ENCODE data around the gene FTCDNL1.
A peak's percentile ranks its signal among the peaks of the same experiment; 100 is the strongest.

The FTCDNL1 gene

GRCh38 chr2:199751492-199752120, 99.4 kb downstream of the FTCDNL1 start:
- DNase-seq (ENCODE audit: low read depth, low spot score), result no peak
- Histone ChIP-seq H3K9me3 (ENCODE audit: low read depth, low read length) (no peaks in the 10 kb centered on the region), H3K9ac (ENCODE audit: insufficient read length) (no peak overlapping the region), H3K27ac (no peak overlapping the region), H3K36me3 (ENCODE audit: insufficient read depth, low read length) (no peaks in the 10 kb centered on the region), H3K4me3 (no peak overlapping the region)
- TF ChIP-seq FOXP2 (optimal IDR thresholded peaks at IDR 0.05; ENCODE audit: control extremely low read depth, extremely low read length, insufficient read depth) (no peak), POLR2AphosphoS5 (IDR thresholded peaks at IDR 0.05; ENCODE audit: borderline replicate concordance, low read depth, low read length) (no peak), EZH2 (IDR thresholded peaks at IDR 0.05) (no peak)

DNA sequence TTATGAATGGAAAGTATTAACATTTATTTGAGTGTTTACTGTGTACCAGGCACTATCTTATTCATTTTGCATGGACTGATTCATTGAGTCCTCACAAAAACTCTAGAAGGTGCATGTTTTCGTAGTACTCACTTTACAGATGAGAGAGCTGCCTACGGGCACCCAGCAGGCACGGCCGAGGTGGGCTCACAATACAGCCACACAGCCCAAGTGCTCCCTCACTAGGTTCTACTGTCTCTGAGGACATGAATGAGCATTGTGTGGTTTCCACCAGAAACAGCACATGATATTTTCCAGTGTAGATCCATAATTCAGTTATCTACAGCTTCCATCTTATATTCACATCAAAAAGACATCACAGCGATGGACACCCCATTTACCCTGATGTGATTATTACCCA, 101.4 kb downstream of the FTCDNL1 start:
- no peak overlapping the region for H3K4me3 ChIP-seq
- no peaks in the 10 kb centered on the region for H3K36me3 ChIP-seq (ENCODE audit: insufficient read depth, low read length)
- no peak for TF ChIP-seq EZH2 (IDR thresholded peaks at IDR 0.05)
- no peak for TF ChIP-seq FOXP2 (optimal IDR thresholded peaks at IDR 0.05; ENCODE audit: control extremely low read depth, extremely low read length, insufficient read depth)
- TF ChIP-seq POLR2AphosphoS5 (IDR thresholded peaks at IDR 0.05; ENCODE audit: borderline replicate concordance, low read depth, low read length), result no peak
- H3K9ac ChIP-seq (ENCODE audit: insufficient read length), result no peak overlapping the region
- no peaks in the 10 kb centered on the region for H3K9me3 ChIP-seq (ENCODE audit: low read depth, low read length)
- DNase-seq (ENCODE audit: low read depth, low spot score), result no peak
- H3K27ac ChIP-seq, result no peak overlapping the region

DNA sequence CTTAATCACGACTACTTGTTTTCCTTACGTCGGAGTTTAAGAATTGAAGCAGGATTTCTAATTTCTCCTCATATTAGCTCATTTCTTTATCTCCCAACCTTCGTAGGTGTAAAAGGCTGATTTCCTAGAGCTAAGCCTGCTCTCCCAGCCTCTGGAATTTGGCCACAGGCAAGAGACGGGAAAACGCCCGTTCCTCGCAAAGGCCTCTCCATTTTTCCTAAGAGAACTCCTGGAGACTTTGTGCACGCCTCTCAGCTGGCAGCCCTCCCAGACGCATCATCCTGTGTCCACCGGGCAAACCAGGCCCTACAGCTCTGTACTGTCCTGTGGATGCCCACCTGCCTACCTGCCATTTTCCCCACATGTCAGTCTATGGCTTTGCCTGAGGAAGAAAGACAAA, 106.3 kb downstream of the FTCDNL1 start:
- no peak for DNase-seq (ENCODE audit: low read depth, low spot score)
- Histone ChIP-seq H3K27ac (no peak overlapping the region), H3K9me3 (ENCODE audit: low read depth, low read length) (no peaks in the 10 kb centered on the region), H3K36me3 (ENCODE audit: insufficient read depth, low read length) (no peaks in the 10 kb centered on the region), H3K4me3 (no peak overlapping the region), H3K9ac (ENCODE audit: insufficient read length) (no peak overlapping the region)
- no peak for TF ChIP-seq EZH2 (IDR thresholded peaks at IDR 0.05)
- no peak for TF ChIP-seq FOXP2 (optimal IDR thresholded peaks at IDR 0.05; ENCODE audit: control extremely low read depth, extremely low read length, insufficient read depth)
- TF ChIP-seq POLR2AphosphoS5 (IDR thresholded peaks at IDR 0.05; ENCODE audit: borderline replicate concordance, low read depth, low read length), result no peak

GRCh38 chr2:199744260-199744659, 106.7 kb downstream of the FTCDNL1 start:
- Histone ChIP-seq H3K4me3 (no peak overlapping the region), H3K9me3 (ENCODE audit: low read depth, low read length) (no peaks in the 10 kb centered on the region), H3K27ac (no peak overlapping the region), H3K9ac (ENCODE audit: insufficient read length) (no peak overlapping the region), H3K36me3 (ENCODE audit: insufficient read depth, low read length) (no peaks in the 10 kb centered on the region)
- DNase-seq (ENCODE audit: low read depth, low spot score), result no peak
- TF ChIP-seq FOXP2 (optimal IDR thresholded peaks at IDR 0.05; ENCODE audit: control extremely low read depth, extremely low read length, insufficient read depth) (no peak), POLR2AphosphoS5 (IDR thresholded peaks at IDR 0.05; ENCODE audit: borderline replicate concordance, low read depth, low read length) (no peak), EZH2 (IDR thresholded peaks at IDR 0.05) (no peak)

GRCh38 chr2:199743415-199744120, 107.4 kb downstream of the FTCDNL1 start:
- Histone ChIP-seq H3K9ac (ENCODE audit: insufficient read length) (no peak overlapping the region), H3K4me3 (no peak overlapping the region), H3K36me3 (ENCODE audit: insufficient read depth, low read length) (no peaks in the 10 kb centered on the region), H3K9me3 (ENCODE audit: low read depth, low read length) (no peaks in the 10 kb centered on the region), H3K27ac (no peak overlapping the region)
- no peak for TF ChIP-seq FOXP2 (optimal IDR thresholded peaks at IDR 0.05; ENCODE audit: control extremely low read depth, extremely low read length, insufficient read depth)
- TF ChIP-seq POLR2AphosphoS5 (IDR thresholded peaks at IDR 0.05; ENCODE audit: borderline replicate concordance, low read depth, low read length), result no peak
- TF ChIP-seq EZH2 (IDR thresholded peaks at IDR 0.05), result no peak
- DNase-seq (ENCODE audit: low read depth, low spot score), result no peak

GRCh38 chr2:199742884-199743283, 108.1 kb downstream of the FTCDNL1 start:
- no peak overlapping the region for H3K4me3 ChIP-seq
- no peaks in the 10 kb centered on the region for H3K36me3 ChIP-seq (ENCODE audit: insufficient read depth, low read length)
- no peak overlapping the region for H3K9ac ChIP-seq (ENCODE audit: insufficient read length)
- no peak for DNase-seq (ENCODE audit: low read depth, low spot score)
- TF ChIP-seq FOXP2 (optimal IDR thresholded peaks at IDR 0.05; ENCODE audit: control extremely low read depth, extremely low read length, insufficient read depth) (no peak), POLR2AphosphoS5 (IDR thresholded peaks at IDR 0.05; ENCODE audit: borderline replicate concordance, low read depth, low read length) (no peak), EZH2 (IDR thresholded peaks at IDR 0.05) (no peak)
- no peak overlapping the region for H3K27ac ChIP-seq
- no peaks in the 10 kb centered on the region for H3K9me3 ChIP-seq (ENCODE audit: low read depth, low read length)

- no peaks in the 10 kb centered on the region for H3K9me3 ChIP-seq (ENCODE audit: low read depth, low read length)
- TF ChIP-seq POLR2AphosphoS5 (IDR thresholded peaks at IDR 0.05; ENCODE audit: borderline replicate concordance, low read depth, low read length), result no peak
- TF ChIP-seq EZH2 (IDR thresholded peaks at IDR 0.05), result no peak
- TF ChIP-seq FOXP2 (optimal IDR thresholded peaks at IDR 0.05; ENCODE audit: control extremely low read depth, extremely low read length, insufficient read depth), result no peak
- peak overlapping the region; percentile 60 for H3K4me3 ChIP-seq
- no peaks in the 10 kb centered on the region for H3K36me3 ChIP-seq (ENCODE audit: insufficient read depth, low read length)
- no peak overlapping the region for H3K9ac ChIP-seq (ENCODE audit: insufficient read length)
- no peak for DNase-seq (ENCODE audit: low read depth, low spot score)
- no peak overlapping the region for H3K27ac ChIP-seq
These were observed 110.9 kb downstream of the FTCDNL1 start for GRCh38 chr2:199740111-199740428.

- peak; percentile 35 for DNase-seq (ENCODE audit: low read depth, low spot score)
- TF ChIP-seq EZH2 (IDR thresholded peaks at IDR 0.05), result no peak
- no peak for TF ChIP-seq FOXP2 (optimal IDR thresholded peaks at IDR 0.05; ENCODE audit: control extremely low read depth, extremely low read length, insufficient read depth)
- TF ChIP-seq POLR2AphosphoS5 (IDR thresholded peaks at IDR 0.05; ENCODE audit: borderline replicate concordance, low read depth, low read length), result no peak
- Histone ChIP-seq H3K9ac (ENCODE audit: insufficient read length) (no peak overlapping the region), H3K27ac (no peak overlapping the region), H3K36me3 (ENCODE audit: insufficient read depth, low read length) (no peaks in the 10 kb centered on the region), H3K9me3 (ENCODE audit: low read depth, low read length) (no peaks in the 10 kb centered on the region), H3K4me3 (peak overlapping the region; percentile 60)
These were observed 111.4 kb downstream of the FTCDNL1 start for GRCh38 chr2:199739413-199740110.
